CD4-positive, alpha-beta T cell treated with Interleukin-15 for 1 hour (primary cell): ENCODE measurements around the gene GMDS.
"Not testable (repeated sequence)": the region's sequence is repeated elsewhere in the genome, so short reads cannot be mapped to it uniquely, and the experiment has no call there.

Source experiments
- DNase-seq: peaks from one replicate; pipeline ENCODE4 v3.0.0-alpha.2; 2020

The GMDS gene

GRCh38 chr6:1850840-1851157 lies 394.6 kb downstream of the GMDS start:
- no peak for DNase-seq

- DNase-seq, result no peak
Measured at GRCh38 chr6:1850121-1850839, 395.1 kb downstream of the GMDS start.

- DNase-seq, result no peak
Measured at GRCh38 chr6:1849691-1850090, 395.7 kb downstream of the GMDS start.

GRCh38 chr6:1848752-1849151 lies 396.7 kb downstream of the GMDS start:
- DNase-seq, result no peak

- no peak for DNase-seq
Measured at GRCh38 chr6:1846611-1847010, 398.8 kb downstream of the GMDS start.

- not testable (repeated sequence) for DNase-seq
Measured at GRCh38 chr6:1845543-1845942, 399.9 kb downstream of the GMDS start.

- DNase-seq, result no peak
Measured at GRCh38 chr6:1842334-1842733, 403.1 kb downstream of the GMDS start.

GRCh38 chr6:1841136-1841535 lies 404.3 kb downstream of the GMDS start:
- no peak for DNase-seq

GRCh38 chr6:1840491-1841121 lies 404.8 kb downstream of the GMDS start:
- DNase-seq, result no peak

- DNase-seq, result no peak
Measured at GRCh38 chr6:1839361-1839760, 406.0 kb downstream of the GMDS start.

- DNase-seq, result no peak
Measured at GRCh38 chr6:1838604-1839213, 406.7 kb downstream of the GMDS start.

- DNase-seq, result no peak
Measured at GRCh38 chr6:1837826-1838225, 407.6 kb downstream of the GMDS start.

- no peak for DNase-seq
Measured at GRCh38 chr6:1836690-1837089, 408.7 kb downstream of the GMDS start.

GRCh38 chr6:1834646-1835516 lies 410.5 kb downstream of the GMDS start:
- DNase-seq, result no peak

- DNase-seq, result no peak
Measured at GRCh38 chr6:1834207-1834606, 411.2 kb downstream of the GMDS start.

- DNase-seq, result no peak
Measured at GRCh38 chr6:1832844-1833787, 412.3 kb downstream of the GMDS start.

GRCh38 chr6:1832358-1832757 lies 413.0 kb downstream of the GMDS start:
- no peak for DNase-seq

GRCh38 chr6:1827984-1828793 lies 417.2 kb downstream of the GMDS start:
- DNase-seq, result no peak

- no peak for DNase-seq
Measured at GRCh38 chr6:1825926-1826325, 419.5 kb downstream of the GMDS start.

GRCh38 chr6:1825277-1825676 lies 420.1 kb downstream of the GMDS start:
- no peak for DNase-seq

- DNase-seq, result no peak
Measured at GRCh38 chr6:1821513-1822183, 423.8 kb downstream of the GMDS start.
